ENCODE data around the gene TMEM51.

The TMEM51 gene

GRCh38 chr1:15151871-15152270, 1.7 kb upstream of the TMEM51 start:
- no peaks in the 10 kb centered on the region for H3K4me1 ChIP-seq (ENCODE audit: control insufficient read depth, low read depth, low read length)
- H3K4me3 ChIP-seq (ENCODE audit: low read length): no peak overlapping the region
- no CpG with 5 or more reads among the region's 3 CpGs for WGBS (ENCODE audit: extremely low coverage, insufficient coverage, low lambda C conversion rate)
- no peak overlapping the region for H3K23ac ChIP-seq (ENCODE audit: low read length)
- no peak for DNase-seq
- H3K27me3 ChIP-seq (ENCODE audit: insufficient read depth, low read length, poor library complexity): no peaks in the 10 kb centered on the region
- no peak overlapping the region for H3K4ac ChIP-seq (ENCODE audit: low read depth, low read length)
- no peak overlapping the region for H4K8ac ChIP-seq (ENCODE audit: low read depth, low read length)
- H2AK5ac ChIP-seq (ENCODE audit: low read length): no peak overlapping the region
- no peak overlapping the region for H3K9ac ChIP-seq (ENCODE audit: low read length)
- H3K56ac ChIP-seq (ENCODE audit: low read length): no peak overlapping the region
- no peaks in the 10 kb centered on the region for H3K79me1 ChIP-seq (ENCODE audit: low read length)
- H3K18ac ChIP-seq (ENCODE audit: low read length): no peak overlapping the region
- H2BK5ac ChIP-seq (ENCODE audit: low read length): no peak overlapping the region
- no peak overlapping the region for H3K27ac ChIP-seq (ENCODE audit: low read depth, low read length)
- H2BK120ac ChIP-seq (ENCODE audit: low read depth, low read length): no peak overlapping the region
- no peak overlapping the region for H2BK15ac ChIP-seq (replicated peaks; ENCODE audit: low read depth)
- H3K79me2 ChIP-seq (ENCODE audit: control insufficient read depth, insufficient read depth, low read length): no peaks in the 10 kb centered on the region
- H3K36me3 ChIP-seq (ENCODE audit: control insufficient read depth, insufficient read depth, low read length): no peaks in the 10 kb centered on the region
- H4K5ac ChIP-seq (ENCODE audit: low read length): no peak overlapping the region
- no peak overlapping the region for H3K4me2 ChIP-seq (ENCODE audit: low read length)

- Histone ChIP-seq H3K79me2 (ENCODE audit: control insufficient read depth, insufficient read depth, low read length) (no peaks in the 10 kb centered on the region), H3K27me3 (ENCODE audit: insufficient read depth, low read length, poor library complexity) (no peaks in the 10 kb centered on the region), H2AK5ac (ENCODE audit: low read length) (no peak overlapping the region), H3K9ac (ENCODE audit: low read length) (peak overlapping the region; percentile 66), H3K27ac (ENCODE audit: low read depth, low read length) (no peak overlapping the region), H3K4me2 (ENCODE audit: low read length) (peak overlapping the region; percentile 86), H4K5ac (ENCODE audit: low read length) (no peak overlapping the region), H3K4ac (ENCODE audit: low read depth, low read length) (no peak overlapping the region), H3K36me3 (ENCODE audit: control insufficient read depth, insufficient read depth, low read length) (no peaks in the 10 kb centered on the region), H3K4me3 (ENCODE audit: low read length) (peak overlapping the region; percentile 50), H3K4me1 (ENCODE audit: control insufficient read depth, low read depth, low read length) (no peaks in the 10 kb centered on the region), H3K18ac (ENCODE audit: low read length) (no peak overlapping the region), H3K56ac (ENCODE audit: low read length) (peak overlapping the region; percentile 83), H3K79me1 (ENCODE audit: low read length) (peaks cover 2% of the 10 kb centered on the region), H2BK5ac (ENCODE audit: low read length) (no peak overlapping the region), H3K23ac (ENCODE audit: low read length) (no peak overlapping the region), H4K8ac (ENCODE audit: low read depth, low read length) (no peak overlapping the region), H2BK15ac (replicated peaks; ENCODE audit: low read depth) (no peak overlapping the region), H2BK120ac (ENCODE audit: low read depth, low read length) (no peak overlapping the region)
- no CpG with 5 or more reads among the region's 61 CpGs for WGBS (ENCODE audit: extremely low coverage, insufficient coverage, low lambda C conversion rate)
- DNase-seq: peak; percentile 92
These were observed 996 bp upstream of the TMEM51 start for GRCh38 chr1:15152318-15153183.

- H4K8ac ChIP-seq (ENCODE audit: low read depth, low read length): no peak overlapping the region
- no peaks in the 10 kb centered on the region for H3K79me2 ChIP-seq (ENCODE audit: control insufficient read depth, insufficient read depth, low read length)
- peak overlapping the region; percentile 55 for H3K18ac ChIP-seq (ENCODE audit: low read length)
- H3K9ac ChIP-seq (ENCODE audit: low read length): peak overlapping the region; percentile 68
- peak overlapping the region; percentile 84 for H3K4me2 ChIP-seq (ENCODE audit: low read length)
- H3K27me3 ChIP-seq (ENCODE audit: insufficient read depth, low read length, poor library complexity): no peaks in the 10 kb centered on the region
- H4K5ac ChIP-seq (ENCODE audit: low read length): no peak overlapping the region
- H3K23ac ChIP-seq (ENCODE audit: low read length): no peak overlapping the region
- no peak overlapping the region for H2BK120ac ChIP-seq (ENCODE audit: low read depth, low read length)
- WGBS (ENCODE audit: extremely low coverage, insufficient coverage, low lambda C conversion rate): no CpG with 5 or more reads among the region's 74 CpGs
- H3K4me1 ChIP-seq (ENCODE audit: control insufficient read depth, low read depth, low read length): no peaks in the 10 kb centered on the region
- H3K4me3 ChIP-seq (ENCODE audit: low read length): peak overlapping the region; percentile 53
- DNase-seq: peak; percentile 76
- H3K79me1 ChIP-seq (ENCODE audit: low read length): peaks cover 2% of the 10 kb centered on the region
- H2AK5ac ChIP-seq (ENCODE audit: low read length): no peak overlapping the region
- H2BK15ac ChIP-seq (replicated peaks; ENCODE audit: low read depth): no peak overlapping the region
- H3K56ac ChIP-seq (ENCODE audit: low read length): peak overlapping the region; percentile 87
- no peaks in the 10 kb centered on the region for H3K36me3 ChIP-seq (ENCODE audit: control insufficient read depth, insufficient read depth, low read length)
- H3K27ac ChIP-seq (ENCODE audit: low read depth, low read length): no peak overlapping the region
- H2BK5ac ChIP-seq (ENCODE audit: low read length): no peak overlapping the region
- H3K4ac ChIP-seq (ENCODE audit: low read depth, low read length): no peak overlapping the region
These were observed 414 bp downstream of the TMEM51 start for GRCh38 chr1:15153842-15154479.

GRCh38 chr1:15154480-15155036, 1.0 kb downstream of the TMEM51 start:
- Histone ChIP-seq H3K56ac (ENCODE audit: low read length) (peak overlapping the region; percentile 65), H3K4me3 (ENCODE audit: low read length) (peak overlapping the region; percentile 8), H3K36me3 (ENCODE audit: control insufficient read depth, insufficient read depth, low read length) (no peaks in the 10 kb centered on the region), H2AK5ac (ENCODE audit: low read length) (no peak overlapping the region), H3K79me1 (ENCODE audit: low read length) (peaks cover 4% of the 10 kb centered on the region), H3K23ac (ENCODE audit: low read length) (peak overlapping the region; percentile 68), H3K27me3 (ENCODE audit: insufficient read depth, low read length, poor library complexity) (no peaks in the 10 kb centered on the region), H3K79me2 (ENCODE audit: control insufficient read depth, insufficient read depth, low read length) (no peaks in the 10 kb centered on the region), H2BK120ac (ENCODE audit: low read depth, low read length) (no peak overlapping the region), H3K4me2 (ENCODE audit: low read length) (peak overlapping the region; percentile 84), H3K18ac (ENCODE audit: low read length) (no peak overlapping the region), H2BK5ac (ENCODE audit: low read length) (no peak overlapping the region), H4K8ac (ENCODE audit: low read depth, low read length) (no peak overlapping the region), H3K9ac (ENCODE audit: low read length) (peak overlapping the region; percentile 55), H2BK15ac (replicated peaks; ENCODE audit: low read depth) (no peak overlapping the region), H3K4ac (ENCODE audit: low read depth, low read length) (no peak overlapping the region), H3K4me1 (ENCODE audit: control insufficient read depth, low read depth, low read length) (no peaks in the 10 kb centered on the region), H4K5ac (ENCODE audit: low read length) (no peak overlapping the region), H3K27ac (ENCODE audit: low read depth, low read length) (no peak overlapping the region)
- DNase-seq: no peak
- no CpG with 5 or more reads among the region's 37 CpGs for WGBS (ENCODE audit: extremely low coverage, insufficient coverage, low lambda C conversion rate)

GRCh38 chr1:15155191-15155590, 1.6 kb downstream of the TMEM51 start:
- Histone ChIP-seq H3K23ac (ENCODE audit: low read length) (no peak overlapping the region), H3K27ac (ENCODE audit: low read depth, low read length) (no peak overlapping the region), H3K4ac (ENCODE audit: low read depth, low read length) (no peak overlapping the region), H3K4me3 (ENCODE audit: low read length) (no peak overlapping the region), H2BK5ac (ENCODE audit: low read length) (no peak overlapping the region), H2BK120ac (ENCODE audit: low read depth, low read length) (no peak overlapping the region), H3K27me3 (ENCODE audit: insufficient read depth, low read length, poor library complexity) (no peaks in the 10 kb centered on the region), H3K4me2 (ENCODE audit: low read length) (no peak overlapping the region), H3K9ac (ENCODE audit: low read length) (no peak overlapping the region), H3K79me1 (ENCODE audit: low read length) (peaks cover 4% of the 10 kb centered on the region), H3K18ac (ENCODE audit: low read length) (no peak overlapping the region), H4K8ac (ENCODE audit: low read depth, low read length) (no peak overlapping the region), H4K5ac (ENCODE audit: low read length) (no peak overlapping the region), H3K79me2 (ENCODE audit: control insufficient read depth, insufficient read depth, low read length) (no peaks in the 10 kb centered on the region), H3K36me3 (ENCODE audit: control insufficient read depth, insufficient read depth, low read length) (no peaks in the 10 kb centered on the region), H2AK5ac (ENCODE audit: low read length) (no peak overlapping the region), H3K56ac (ENCODE audit: low read length) (no peak overlapping the region), H2BK15ac (replicated peaks; ENCODE audit: low read depth) (no peak overlapping the region), H3K4me1 (ENCODE audit: control insufficient read depth, low read depth, low read length) (no peaks in the 10 kb centered on the region)
- WGBS (ENCODE audit: extremely low coverage, insufficient coverage, low lambda C conversion rate): no CpG with 5 or more reads among the region's 5 CpGs
- DNase-seq: no peak

All from mesendoderm (in vitro differentiated cells).